Memory B cell (primary cell): ENCODE measurements around the gene LPAR2.
"Not testable (repeated sequence)": the region's sequence is repeated elsewhere in the genome, so short reads cannot be mapped to it uniquely, and the experiment has no call there.

Source experiments
- ATAC-seq: fragments of 150-1000 bp; cut with Tn5 transposase; 2 replicates; pipeline ENCODE4 v1.10.0; 2021; ENCODE audit warnings: low read depth, mild to moderate bottlenecking, moderate library complexity
- DNase-seq, 2 donors: peaks; one replicate each; pipeline ENCODE4 v3.0.0; 2022; ENCODE audit warnings: low spot score in 2 of 2
- H3K27ac Mint-ChIP-seq: one replicate; pipeline ENCODE4 v1.8.0; 2022; ENCODE audit warnings: mild to moderate bottlenecking, moderate library complexity, mixed read lengths
- H3K27me3 Mint-ChIP-seq: one replicate; pipeline ENCODE4 v1.8.0; 2022; ENCODE audit warnings: mixed read lengths
- H3K36me3 Mint-ChIP-seq: one replicate; pipeline ENCODE4 v1.8.0; 2022; ENCODE audit warnings: mild to moderate bottlenecking, mixed read lengths
- H3K4me1 Mint-ChIP-seq: one replicate; pipeline ENCODE4 v1.8.0; 2022; ENCODE audit warnings: mixed read lengths
- H3K4me3 Mint-ChIP-seq: one replicate; pipeline ENCODE4 v1.8.0; 2022; ENCODE audit warnings: mild to moderate bottlenecking, moderate library complexity, mixed read lengths
- H3K9me3 Mint-ChIP-seq: one replicate; pipeline ENCODE4 v1.8.0; 2022; ENCODE audit warnings: mixed read lengths

LPAR2 gene

GRCh38 chr19:19627621-19628500 is at the start of gene LPAR2:
TSS of gene LPAR2 (minus strand) at chr19:19628220. CDS start at chr19:19627275, 945 bp downstream.
- Mint-ChIP-seq H3K36me3 (peaks cover 8% of the 10 kb centered on the region), H3K4me3 (peak within 1 kb of the TSS; percentile 92), H3K9me3 (no peaks in the 10 kb centered on the region), H3K27ac (peak within 1 kb of the TSS; percentile 89), H3K27me3 (no peaks in the 10 kb centered on the region), H3K4me1 (peaks cover 20% of the 10 kb centered on the region)
- peak; percentile 77 to 79 for DNase-seq
- ATAC-seq: peak; percentile 91

GRCh38 chr19:19677579-19677978 is 49.6 kb upstream of the LPAR2 start:
- Mint-ChIP-seq H3K4me1 (peaks cover 9% of the 10 kb centered on the region), H3K27ac (no peak overlapping the region), H3K27me3 (no peaks in the 10 kb centered on the region), H3K9me3 (peaks cover 2% of the 10 kb centered on the region), H3K4me3 (no peak overlapping the region), H3K36me3 (peaks cover 54% of the 10 kb centered on the region)
- ATAC-seq (no peak), DNase-seq (no peak)

- ATAC-seq (no peak), DNase-seq (no peak)
- Mint-ChIP-seq H3K27ac (no peak overlapping the region), H3K4me3 (no peak overlapping the region), H3K36me3 (peaks cover 42% of the 10 kb centered on the region), H3K9me3 (no peaks in the 10 kb centered on the region), H3K4me1 (peaks cover 14% of the 10 kb centered on the region), H3K27me3 (no peaks in the 10 kb centered on the region)
Observed at GRCh38 chr19:19674315-19674714, 46.3 kb upstream of the LPAR2 start.

- no peak for ATAC-seq
- Mint-ChIP-seq H3K9me3 (no peaks in the 10 kb centered on the region), H3K4me1 (peaks cover 13% of the 10 kb centered on the region), H3K36me3 (peaks cover 28% of the 10 kb centered on the region), H3K27me3 (no peaks in the 10 kb centered on the region), H3K27ac (no peak overlapping the region), H3K4me3 (no peak overlapping the region)
- DNase-seq: no peak
Observed at GRCh38 chr19:19672816-19673215, 44.8 kb upstream of the LPAR2 start.

GRCh38 chr19:19670070-19670551 is 42.1 kb upstream of the LPAR2 start:
- peak overlapping the region; percentile 87 for H3K4me3 Mint-ChIP-seq
- H3K36me3 Mint-ChIP-seq: peaks cover 11% of the 10 kb centered on the region
- H3K27ac Mint-ChIP-seq: peak overlapping the region; percentile 92
- H3K27me3 Mint-ChIP-seq: no peaks in the 10 kb centered on the region
- H3K4me1 Mint-ChIP-seq: peaks cover 11% of the 10 kb centered on the region
- no peaks in the 10 kb centered on the region for H3K9me3 Mint-ChIP-seq
- no peak for DNase-seq
- no peak for ATAC-seq

GRCh38 chr19:19668230-19669012 is 40.4 kb upstream of the LPAR2 start, which contains the start of gene ZNF101:
TSS of gene ZNF101 (plus strand) at chr19:19668839. CDS start at chr19:19668964, 125 bp downstream.
- Mint-ChIP-seq H3K9me3 (no peaks in the 10 kb centered on the region), H3K36me3 (peaks cover 4% of the 10 kb centered on the region), H3K27me3 (no peaks in the 10 kb centered on the region), H3K4me3 (peak within 1 kb of the TSS; percentile 87), H3K4me1 (peaks cover 8% of the 10 kb centered on the region), H3K27ac (peak within 1 kb of the TSS; percentile 92)
- DNase-seq (peak; percentile 84 to 88), ATAC-seq (peak; percentile 66)

- peak overlapping the region; percentile 8 for H3K4me3 Mint-ChIP-seq
- not testable (repeated sequence) for DNase-seq, H3K27ac Mint-ChIP-seq, H3K27me3 Mint-ChIP-seq, H3K9me3 Mint-ChIP-seq, ATAC-seq, H3K36me3 Mint-ChIP-seq
- H3K4me1 Mint-ChIP-seq: peaks cover 21% of the 10 kb centered on the region
Observed at GRCh38 chr19:19665420-19665948, 37.5 kb upstream of the LPAR2 start.

GRCh38 chr19:19663256-19664120 is 35.5 kb upstream of the LPAR2 start, which contains the start of gene ATP13A1:
TSS of gene ATP13A1 (minus strand) at chr19:19663676. CDS start at chr19:19663666, 10 bp downstream.
- Mint-ChIP-seq H3K27ac (peak within 1 kb of the TSS; percentile 99), H3K4me3 (peak within 1 kb of the TSS; percentile 89), H3K4me1 (peaks cover 21% of the 10 kb centered on the region), H3K27me3 (no peaks in the 10 kb centered on the region), H3K9me3 (no peaks in the 10 kb centered on the region), H3K36me3 (peaks cover 10% of the 10 kb centered on the region)
- ATAC-seq (peak; percentile 68), DNase-seq (peak; percentile 91 to 93)

- no peaks in the 10 kb centered on the region for H3K27me3 Mint-ChIP-seq
- no peak for DNase-seq
- H3K27ac Mint-ChIP-seq: peak overlapping the region; percentile 99
- peak overlapping the region; percentile 89 for H3K4me3 Mint-ChIP-seq
- H3K9me3 Mint-ChIP-seq: no peaks in the 10 kb centered on the region
- ATAC-seq: no peak
- peaks cover 21% of the 10 kb centered on the region for H3K4me1 Mint-ChIP-seq
- H3K36me3 Mint-ChIP-seq: peaks cover 14% of the 10 kb centered on the region
Observed at GRCh38 chr19:19662871-19663255, 34.8 kb upstream of the LPAR2 start.

GRCh38 chr19:19662344-19662743 is 34.3 kb upstream of the LPAR2 start:
- Mint-ChIP-seq H3K4me1 (peaks cover 21% of the 10 kb centered on the region), H3K27ac (peak overlapping the region; percentile 99), H3K27me3 (no peaks in the 10 kb centered on the region), H3K4me3 (peak overlapping the region; percentile 89), H3K9me3 (no peaks in the 10 kb centered on the region), H3K36me3 (peaks cover 17% of the 10 kb centered on the region)
- DNase-seq (no peak), ATAC-seq (no peak)

GRCh38 chr19:19661675-19662251 is 33.7 kb upstream of the LPAR2 start:
- Mint-ChIP-seq H3K27me3 (no peaks in the 10 kb centered on the region), H3K36me3 (peaks cover 20% of the 10 kb centered on the region), H3K9me3 (no peaks in the 10 kb centered on the region), H3K4me3 (peak overlapping the region; percentile 89), H3K4me1 (peaks cover 23% of the 10 kb centered on the region), H3K27ac (peak overlapping the region; percentile 99)
- DNase-seq (peak; percentile 49 to 75), ATAC-seq (peak; percentile 59)

GRCh38 chr19:19661141-19661674 is 33.2 kb upstream of the LPAR2 start:
- ATAC-seq (no peak), DNase-seq (no peak)
- no peaks in the 10 kb centered on the region for H3K9me3 Mint-ChIP-seq
- H3K4me1 Mint-ChIP-seq: peaks cover 20% of the 10 kb centered on the region
- peaks cover 24% of the 10 kb centered on the region for H3K36me3 Mint-ChIP-seq
- peak overlapping the region; percentile 99 for H3K27ac Mint-ChIP-seq
- H3K4me3 Mint-ChIP-seq: peak overlapping the region; percentile 89
- H3K27me3 Mint-ChIP-seq: no peaks in the 10 kb centered on the region
